HL-60/S4 (cell line): ENCODE data around the gene DDX10.

Experiments
- in situ Hi-C: fragments of 300-500 bp; cut with MboI; formaldehyde crosslinking; loops from 2 replicates; pipeline ENCODE4 v1.14.3; 2022; ENCODE audit warnings: low sequenced_read_pairs

The DDX10 gene

DNA sequence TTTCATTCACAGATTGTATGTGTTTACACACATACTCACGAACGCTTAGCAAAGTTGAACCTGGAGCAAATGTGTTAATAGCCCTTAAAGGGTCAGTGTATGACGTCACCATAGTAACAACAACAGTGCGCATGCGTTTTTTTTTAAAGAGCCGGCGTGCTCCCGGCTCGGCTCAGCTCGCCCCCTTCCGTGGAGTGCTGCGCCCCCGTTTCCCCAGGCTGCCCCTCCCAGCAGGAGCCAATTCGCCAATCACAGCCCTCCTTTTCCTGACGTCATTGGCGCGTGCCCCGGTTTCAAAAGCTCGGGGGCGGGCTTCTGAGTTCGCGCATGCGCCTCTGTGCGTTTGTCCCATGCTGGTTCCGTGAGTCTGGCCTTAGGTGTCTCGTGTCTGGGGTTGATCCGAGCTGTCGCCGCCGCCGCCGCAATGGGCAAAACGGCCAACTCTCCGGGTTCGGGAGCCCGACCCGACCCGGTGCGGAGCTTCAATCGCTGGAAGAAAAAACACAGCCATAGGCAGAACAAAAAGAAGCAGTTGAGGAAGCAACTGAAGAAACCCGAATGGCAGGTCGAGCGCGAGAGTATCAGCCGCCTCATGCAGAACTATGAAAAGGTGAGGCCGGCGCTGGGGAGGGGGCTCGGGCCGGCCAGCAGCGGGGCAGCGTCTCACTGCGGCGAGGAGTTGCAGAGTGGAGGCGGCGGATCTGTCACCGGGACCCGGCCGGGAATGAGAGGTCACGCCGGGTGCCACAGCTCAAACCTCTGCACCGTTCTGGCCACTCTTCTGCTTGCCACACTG is at the start of gene DDX10:
TSS of gene DDX10 (plus strand) at position 340 of the 796 bp plus-strand sequence. CDS start at position 425, 85 bp downstream.
- in situ Hi-C loops, result no loop called here

DNA sequence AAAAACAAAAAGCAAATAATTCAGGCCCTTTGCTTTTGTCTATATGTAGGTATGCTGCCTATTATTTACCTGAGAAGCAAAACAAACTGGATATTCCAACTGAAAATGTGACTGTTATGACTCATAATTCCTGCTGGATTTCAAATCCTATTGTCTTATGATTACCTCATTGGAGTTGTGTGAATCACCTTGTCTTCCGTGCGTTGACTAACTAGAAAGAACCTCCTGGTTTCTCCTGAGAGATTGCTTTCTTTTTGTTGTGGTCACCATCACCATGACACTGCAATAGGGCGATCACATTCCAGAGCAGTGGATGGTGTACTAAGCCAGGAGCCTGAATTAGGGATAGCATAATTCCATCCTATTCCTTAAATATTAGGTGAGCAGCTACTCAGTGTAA is 48.3 kb upstream of the DDX10 start:
- in situ Hi-C loops, result no loop called here

DNA sequence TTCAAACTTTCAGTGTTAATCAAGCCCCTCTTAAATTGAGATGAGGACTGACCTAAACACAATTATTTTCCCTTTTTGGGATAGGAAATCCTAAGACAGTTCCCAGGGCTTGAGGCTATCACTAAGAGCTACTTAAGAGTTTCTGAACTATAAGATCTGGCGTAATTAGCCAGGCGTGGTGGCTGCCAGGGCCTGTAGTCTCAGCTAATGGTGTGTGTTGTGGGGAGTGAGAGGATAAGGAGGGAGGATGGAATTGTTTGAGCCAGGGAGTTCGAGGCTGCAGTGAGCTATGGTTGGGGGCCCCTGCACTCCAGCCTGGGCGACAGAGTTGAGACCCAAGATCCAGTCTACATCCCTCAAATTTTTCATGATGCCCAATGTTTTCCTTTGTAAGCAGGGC is 47.8 kb upstream of the DDX10 start:
- in situ Hi-C loops, result no loop called here

DNA sequence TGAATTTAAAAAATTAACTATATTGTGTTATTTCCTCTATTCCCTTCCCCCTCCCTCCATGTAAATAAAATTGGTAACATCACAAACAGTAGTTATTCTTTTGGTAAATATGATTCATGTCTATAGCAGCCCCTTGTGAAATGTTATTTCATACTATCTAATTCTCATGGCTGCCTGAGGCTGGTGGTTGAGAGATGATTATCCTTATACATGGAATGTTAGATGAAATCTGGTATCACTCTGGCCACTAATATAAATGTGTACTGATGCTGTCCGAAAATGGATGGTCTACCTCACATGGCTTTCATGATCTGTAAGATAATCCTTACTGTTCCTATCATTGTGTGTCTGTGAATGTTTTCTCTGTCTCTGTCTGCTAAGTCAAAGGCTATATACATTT is 46.3 kb upstream of the DDX10 start:
- in situ Hi-C loops, result no loop called here

DNA sequence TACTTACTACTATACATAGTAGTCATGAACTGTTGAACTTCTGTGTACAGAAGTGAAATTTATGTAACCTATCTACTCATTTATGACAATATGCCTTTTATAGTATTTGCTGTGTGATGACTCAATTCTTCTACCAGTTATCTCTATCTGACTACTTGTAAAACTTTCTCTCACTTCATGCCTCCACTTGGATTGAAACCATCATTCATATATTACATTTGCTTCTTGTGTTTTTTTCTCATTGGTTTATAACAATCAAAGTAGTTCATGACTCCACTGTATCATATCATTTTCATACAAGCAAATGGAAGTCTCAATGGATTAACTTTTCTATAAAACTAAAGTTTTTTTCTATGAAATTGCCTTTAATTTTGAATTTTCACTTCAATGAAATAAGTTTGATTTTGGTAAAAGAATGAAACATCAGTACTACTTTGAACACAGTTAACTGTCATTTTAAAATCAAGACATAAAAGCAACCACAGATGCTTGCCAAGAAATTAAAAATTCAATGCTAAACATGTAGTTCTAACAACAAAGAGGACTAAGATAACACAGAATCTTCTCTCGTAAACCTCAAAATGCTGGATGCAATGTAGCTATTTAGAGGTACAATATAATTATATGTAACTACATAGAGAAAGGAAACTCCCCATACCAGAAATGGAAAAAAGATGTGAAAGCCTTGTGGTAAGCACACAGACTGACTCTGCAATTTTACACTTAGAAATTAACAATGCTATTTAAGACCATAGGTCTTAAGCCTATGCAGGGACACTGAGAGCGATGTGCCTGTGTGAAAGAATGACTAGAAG is 43.7 kb upstream of the DDX10 start:
- in situ Hi-C loops, result no loop called here

DNA sequence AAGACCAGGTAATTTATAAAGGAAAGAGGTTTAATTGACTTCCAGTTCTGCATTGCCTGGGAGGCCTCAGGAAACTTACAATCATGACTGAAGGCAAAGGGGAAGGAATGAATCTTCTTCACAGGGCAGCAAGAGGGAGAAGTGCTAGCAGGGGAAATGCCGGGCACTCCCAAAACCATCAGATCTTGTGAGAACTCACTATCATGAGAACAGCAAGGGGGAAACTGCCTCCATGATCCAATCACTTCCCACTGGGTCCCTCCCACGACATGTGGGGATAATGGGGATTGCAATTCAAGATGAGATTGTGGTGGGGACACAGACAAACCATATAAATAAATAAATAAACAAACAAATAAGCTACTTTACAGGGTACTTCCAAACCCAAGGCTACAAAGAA is 42.5 kb upstream of the DDX10 start:
- in situ Hi-C loops, result no loop called here

DNA sequence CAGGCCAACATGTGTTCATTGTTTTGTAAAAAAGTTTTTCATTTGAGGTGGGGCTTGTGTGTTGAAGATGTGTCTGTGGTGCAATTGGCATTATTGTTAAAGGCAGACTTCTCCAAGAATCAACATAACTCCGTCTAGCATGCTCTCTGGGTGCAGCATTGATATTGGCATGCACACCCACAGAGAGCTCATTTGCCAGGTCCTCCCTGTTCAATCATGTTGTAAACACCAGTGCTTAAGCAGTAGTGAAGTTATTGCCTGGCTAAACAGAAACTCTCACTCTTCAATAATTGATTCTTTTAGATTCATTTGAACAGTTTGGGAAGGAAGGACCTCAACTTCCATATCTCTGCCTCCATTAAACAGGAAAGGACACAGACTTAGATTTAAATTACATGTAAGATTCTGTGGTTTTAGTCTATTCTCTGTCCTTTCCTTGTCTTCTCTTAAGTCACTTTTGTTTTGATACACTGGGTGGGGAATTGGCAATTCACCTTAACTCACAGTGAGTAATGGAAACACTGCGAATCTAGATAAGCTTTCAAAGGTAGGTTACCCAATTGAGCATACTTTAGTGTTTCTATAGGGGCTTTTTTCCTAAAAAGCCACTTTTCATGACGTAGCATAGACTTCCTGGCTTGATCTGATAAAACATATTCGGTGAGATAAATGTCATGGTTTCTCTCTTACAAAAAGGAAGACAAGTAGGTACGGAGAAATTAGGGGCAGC is 40.5 kb upstream of the DDX10 start:
- in situ Hi-C loops, result no loop called here

DNA sequence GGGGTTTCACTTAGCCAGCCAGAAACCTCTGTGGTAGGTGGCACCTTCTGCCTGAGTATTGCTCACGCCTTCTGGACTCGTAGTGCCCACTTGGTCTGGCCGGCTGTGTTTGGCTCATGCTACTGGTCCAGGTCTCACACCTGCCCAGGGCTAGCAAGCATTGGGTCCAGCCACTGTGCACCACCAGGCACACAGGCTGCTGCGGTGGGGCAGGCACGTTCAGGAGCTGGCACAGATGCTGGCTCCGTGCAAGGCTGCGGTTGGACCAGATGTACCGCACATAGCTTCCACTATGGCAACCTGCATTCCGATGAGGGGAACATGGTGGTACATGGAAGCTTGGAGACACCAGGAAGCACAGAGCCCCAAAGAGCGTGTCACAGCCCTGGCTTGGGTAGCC is 36.5 kb upstream of the DDX10 start:
- in situ Hi-C loops, result no loop called here

DNA sequence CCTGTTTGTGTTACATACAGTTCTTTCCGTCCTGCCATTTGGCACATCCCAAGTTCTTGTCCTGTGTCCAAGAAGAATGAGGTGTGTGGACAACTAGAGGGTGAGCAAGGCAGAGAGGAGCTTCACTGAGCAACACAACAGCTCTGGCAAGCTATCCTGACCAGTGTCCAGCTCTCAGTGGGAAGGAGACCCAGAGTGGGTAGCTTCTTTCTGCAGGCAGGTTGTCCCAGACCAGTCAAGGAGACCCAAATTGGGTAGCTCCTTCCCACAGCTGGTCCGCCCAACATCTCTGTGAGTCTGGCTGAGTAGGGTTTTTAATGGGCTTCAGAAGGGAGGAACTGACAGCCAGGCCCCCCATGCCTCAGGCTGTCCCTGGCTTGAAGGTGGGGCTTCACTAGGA is 36.1 kb upstream of the DDX10 start:
- in situ Hi-C loops, result no loop called here

DNA sequence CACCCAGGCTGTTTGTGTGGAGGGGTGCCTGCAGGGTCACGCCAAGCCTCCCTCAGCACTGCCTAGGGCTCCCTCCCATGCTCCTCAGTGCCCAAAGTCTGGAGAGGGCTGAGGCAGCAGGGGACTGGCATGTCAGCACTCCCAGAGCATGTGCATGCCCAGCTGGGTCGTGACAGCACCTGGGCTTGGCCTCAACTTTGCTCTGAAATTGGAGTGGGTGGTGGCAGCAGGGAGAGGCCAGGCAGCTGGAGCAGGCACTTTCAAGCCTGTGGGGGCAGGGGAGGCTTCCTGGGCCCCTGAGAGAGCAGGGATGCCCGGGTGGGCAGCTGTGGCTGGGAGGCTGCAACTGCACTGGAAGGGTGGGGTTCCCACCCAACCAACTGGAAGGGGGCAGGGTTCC is 35.6 kb upstream of the DDX10 start:
- in situ Hi-C loops, result no loop called here

DNA sequence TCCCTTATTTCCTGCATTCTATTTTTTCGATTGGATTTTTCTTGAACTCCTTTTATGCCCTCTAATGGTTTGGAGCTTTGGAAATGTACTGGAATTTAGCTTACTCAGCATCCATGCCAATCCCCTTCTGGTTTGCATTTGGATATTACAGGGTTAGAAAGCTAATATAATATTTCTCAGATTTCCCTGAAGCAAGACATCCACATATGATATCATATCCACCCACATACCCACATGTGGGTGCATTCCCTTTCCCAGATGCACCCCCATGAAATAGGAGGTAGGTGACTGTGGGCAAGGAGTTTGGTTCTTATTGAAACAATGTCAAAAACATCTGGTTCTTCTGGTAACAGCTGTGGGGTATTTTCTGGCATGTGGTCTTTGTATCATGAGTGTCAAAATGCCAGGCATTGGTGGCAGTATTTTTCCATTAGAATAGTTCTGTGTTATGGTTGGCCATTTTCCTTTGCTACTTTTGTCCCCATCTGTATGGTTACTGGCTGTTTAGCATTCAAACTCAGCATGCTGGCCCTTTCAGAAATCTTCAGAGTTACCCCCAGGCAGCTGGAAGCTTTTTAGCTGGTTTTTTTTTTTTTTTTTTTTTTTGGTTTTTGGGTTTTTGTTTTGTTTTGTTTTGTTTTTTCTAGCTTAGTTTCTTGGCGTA is 32.7 kb upstream of the DDX10 start:
- in situ Hi-C loops, result no loop called here

DNA sequence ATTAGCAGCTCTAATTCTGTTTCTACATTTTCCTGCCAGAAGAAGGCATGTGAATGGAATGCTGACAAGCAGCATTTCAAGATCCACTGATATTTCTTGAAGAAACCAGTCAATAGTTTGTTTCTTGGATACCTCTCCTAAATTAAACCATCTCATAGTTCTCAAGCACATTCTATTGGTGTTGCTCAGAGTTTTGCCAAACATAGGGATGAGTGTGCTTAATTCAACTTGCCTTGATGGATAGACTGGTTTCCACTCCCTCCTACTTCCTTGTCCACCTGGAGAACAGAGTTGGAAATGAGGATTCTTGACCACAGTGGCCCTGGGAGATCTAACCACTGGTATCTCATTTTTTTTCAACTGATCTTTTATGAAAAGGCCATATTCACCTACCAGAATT is 29.8 kb upstream of the DDX10 start:
- in situ Hi-C loops, result no loop called here

DNA sequence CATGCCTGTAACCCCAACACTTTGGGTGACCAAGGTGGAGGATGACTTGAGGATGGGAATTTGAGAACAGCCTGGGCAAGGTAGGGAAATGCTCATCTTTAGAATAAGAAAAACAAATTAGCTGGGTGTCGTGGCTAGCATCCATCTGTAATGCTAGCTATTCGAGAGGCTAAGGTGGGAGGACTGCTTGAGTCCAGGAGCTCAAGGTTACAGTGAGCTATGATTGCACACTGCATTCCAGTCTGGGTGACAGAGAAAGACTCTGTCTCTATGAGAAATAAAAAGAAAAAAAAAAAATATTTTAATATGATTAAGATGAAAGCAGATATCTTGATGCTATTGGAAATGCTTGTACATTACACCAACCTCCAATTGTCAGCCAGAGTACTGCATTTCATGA is 28.6 kb upstream of the DDX10 start:
- in situ Hi-C loops, result no loop called here

DNA sequence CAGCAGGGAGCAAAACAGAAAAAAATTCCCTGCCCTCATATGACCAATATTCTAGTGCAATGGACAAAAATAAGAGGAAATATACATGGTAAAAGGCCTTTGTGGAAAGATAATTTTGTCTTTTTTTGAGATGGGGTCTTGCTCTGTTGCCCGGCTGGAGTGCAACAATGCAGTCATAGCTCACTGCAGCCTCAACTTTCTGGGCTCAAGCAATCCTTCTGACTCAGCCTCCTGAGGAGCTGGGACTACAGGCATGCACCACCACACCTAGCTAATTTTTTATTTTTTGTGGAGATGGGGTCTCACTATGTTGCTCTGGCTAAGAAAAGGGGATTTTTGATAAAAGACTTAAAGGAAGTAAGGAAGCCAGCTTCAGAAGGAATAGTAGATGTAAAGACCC is 25.7 kb upstream of the DDX10 start:
- in situ Hi-C loops, result no loop called here

DNA sequence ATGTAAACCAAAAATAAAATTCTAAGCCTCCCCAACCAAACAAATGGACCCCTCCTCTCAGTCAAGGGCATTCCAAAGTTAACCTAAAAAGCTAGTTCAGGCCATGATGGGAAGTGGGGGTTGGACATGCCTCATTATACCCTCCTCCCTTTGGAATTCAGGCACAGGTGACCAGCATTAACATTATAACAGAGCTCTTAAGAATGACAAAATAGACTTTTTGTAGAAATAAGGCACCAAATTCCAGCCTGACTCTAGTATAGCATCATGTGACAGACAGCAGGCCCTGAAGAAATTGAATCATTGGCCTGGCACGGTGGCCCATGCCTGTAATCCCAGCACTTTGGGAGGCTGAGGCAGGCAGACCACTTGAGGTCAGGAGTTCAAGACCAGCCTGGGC is 23.1 kb upstream of the DDX10 start:
- in situ Hi-C loops, result loop anchor here (10.0 kb wide), 1 partner anchor 637 kb away; the partner anchor contains the start of gene CUL5

DNA sequence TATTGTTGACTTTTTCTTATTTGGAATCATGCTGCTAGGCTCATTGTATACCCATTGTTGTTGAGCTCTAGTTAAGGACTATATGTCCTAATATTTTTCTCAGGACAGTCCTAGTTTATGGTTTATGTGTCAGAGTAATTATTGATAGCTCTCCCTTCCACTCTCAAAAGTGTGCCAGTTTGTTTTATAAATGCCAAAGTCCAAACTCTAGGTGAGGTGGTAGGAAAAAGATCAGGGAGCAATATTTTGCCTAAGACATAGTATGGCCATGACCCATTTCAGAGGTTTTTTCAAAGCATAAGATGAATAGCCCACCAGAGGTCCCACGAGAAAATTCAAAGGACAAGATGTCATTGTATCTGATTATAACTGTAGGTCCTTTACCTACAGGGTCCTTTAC is 20.9 kb upstream of the DDX10 start:
- in situ Hi-C loops, result loop anchor here (10.0 kb wide), 1 partner anchor 639 kb away; the partner anchor contains the start of gene CUL5

DNA sequence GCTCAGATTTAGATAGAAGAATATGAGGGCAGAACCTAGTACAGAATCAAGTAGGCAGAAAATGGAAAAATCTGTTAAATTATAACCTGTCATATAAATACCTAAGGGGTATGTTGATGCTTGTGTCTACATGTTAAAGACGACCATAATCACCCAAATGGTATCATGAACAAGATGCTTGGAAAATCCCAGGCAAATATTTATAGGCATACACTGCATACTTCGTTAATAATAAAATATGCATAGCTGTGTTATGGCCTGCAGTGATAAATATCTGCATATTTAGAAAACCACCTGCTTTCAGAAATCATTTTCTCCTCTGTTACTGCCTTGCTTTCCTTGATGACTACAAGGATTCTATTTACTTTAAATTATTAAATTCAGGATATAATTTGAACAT is 18.9 kb upstream of the DDX10 start:
- in situ Hi-C loops, result loop anchor here (5.0 to 10.0 kb wide), 2 partner anchors 524 to 641 kb away; partner anchors contain the start of genes ACAT1 and CUL5

DNA sequence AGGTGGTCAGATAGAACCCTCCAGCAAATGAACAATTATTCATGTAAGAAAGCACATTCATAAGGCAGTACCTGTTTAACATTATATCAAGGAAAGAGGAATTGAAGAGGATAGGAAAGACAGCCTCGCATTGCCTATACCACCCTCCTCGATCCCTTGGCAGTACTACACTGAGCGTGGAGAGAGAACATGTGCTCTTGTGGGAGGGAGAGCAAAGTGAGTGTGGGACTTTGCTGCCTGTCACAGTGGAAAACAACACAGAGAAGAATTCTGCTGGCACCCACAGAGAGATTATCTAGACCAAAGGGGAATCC is 17.5 kb upstream of the DDX10 start:
- in situ Hi-C loops, result loop anchor here (5.0 to 10.0 kb wide), 2 partner anchors 525 to 643 kb away; partner anchors contain the start of genes ACAT1 and CUL5

DNA sequence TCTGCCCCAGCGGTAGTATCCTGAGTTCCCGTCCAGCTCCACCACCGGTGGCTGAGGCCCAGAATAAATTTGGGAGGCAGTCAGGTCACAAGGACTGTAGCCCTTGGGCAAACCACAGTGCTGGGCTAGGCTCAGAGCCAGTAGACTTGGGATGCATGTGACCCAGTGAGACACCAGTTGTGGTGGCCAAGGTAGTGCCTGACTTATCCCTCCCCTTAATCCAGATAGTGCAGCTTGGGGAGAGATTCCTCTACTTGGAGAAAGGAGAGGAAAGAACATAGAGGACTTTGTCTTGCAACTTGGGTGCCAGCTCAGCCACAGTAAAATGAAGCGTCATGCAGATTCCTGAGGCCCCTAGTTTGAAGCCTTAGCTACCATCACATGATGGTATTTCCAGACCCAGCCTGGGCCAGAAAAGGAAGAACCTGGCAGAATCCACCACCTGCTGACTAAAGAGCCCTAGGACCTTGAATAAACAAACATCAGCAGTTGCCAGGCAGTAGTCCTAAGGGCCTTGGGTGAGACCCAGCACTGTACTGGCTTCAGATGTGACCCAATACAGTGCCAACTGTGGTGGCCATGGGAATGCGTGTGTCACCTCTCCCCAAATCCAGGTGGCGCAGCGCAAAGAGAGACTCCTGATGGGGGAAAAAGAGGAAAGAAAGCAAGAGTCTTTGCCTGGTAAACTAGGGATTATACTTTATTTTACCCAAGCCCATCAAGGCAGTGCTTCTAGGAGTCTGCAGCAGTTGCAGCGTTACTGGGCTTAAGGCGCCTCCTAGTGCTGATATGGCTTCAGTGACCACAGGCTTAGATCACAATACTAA is 17.0 kb upstream of the DDX10 start:
- in situ Hi-C loops, result loop anchor here (5.0 to 10.0 kb wide), 2 partner anchors 526 to 643 kb away; partner anchors contain the start of genes ACAT1 and CUL5

DNA sequence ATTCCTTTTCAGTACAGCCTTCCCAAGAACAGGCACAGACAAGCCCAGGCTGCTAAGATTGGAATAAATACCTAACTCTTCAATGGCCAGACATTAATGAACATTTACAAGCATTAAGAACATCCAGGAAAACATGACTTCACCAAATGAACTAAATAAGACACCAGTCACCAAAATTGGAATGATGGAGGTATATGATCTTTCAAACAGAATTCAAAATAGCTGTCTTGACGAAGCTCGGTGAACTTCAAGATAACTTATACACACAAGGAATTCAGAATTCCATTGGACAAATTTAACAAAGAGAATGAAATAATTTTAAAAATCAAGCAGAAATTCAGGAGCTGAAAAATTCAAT is 16.4 kb upstream of the DDX10 start:
- in situ Hi-C loops, result loop anchor here (5.0 to 10.0 kb wide), 2 partner anchors 526 to 644 kb away; partner anchors contain the start of genes ACAT1 and CUL5
